H1 (cell line): ENCODE results near the gene CEP170. TPM values are rescaled to one million over a fixed set of nuclear protein-coding genes. Genes with fewer than 3 reads are reported as not detected.
"Not testable (repeated sequence)": the region's sequence is repeated elsewhere in the genome, so short reads cannot be mapped to it uniquely, and the experiment has no call there.

Source experiments
- CTCF ChIA-PET: fragments of 300-600 bp; sonication (Branson Sonifier 250); formaldehyde crosslinking; loops from one replicate; lab custom pipeline; 2021; ENCODE audit not compliant: partially characterized antibody; lab: Charles Lee
- POLR2A ChIA-PET: fragments of 300-600 bp; sonication (Branson Sonifier 250); formaldehyde crosslinking; loops from one replicate; lab custom pipeline; 2021; ENCODE audit warnings: inconsistent platforms; ENCODE audit not compliant: partially characterized antibody; lab: Charles Lee
- DNase-seq, 2 experiments: peaks; one replicate each; pipeline versions ENCODE4 v3.0.0 to v3.0.0-alpha.2; 2010 to 2022; ENCODE audit warnings: low spot score in 2 of 2, low read depth in 1 of 2, mixed read lengths in 1 of 2
- FAIRE-seq: peaks from 2 replicates; lab custom pipeline; 2011; peaks lifted over from hg19 to GRCh38; lab: Jason Lieb, UNC
- H2AFZ ChIP-seq: 2 replicates; pipeline ENCODE4 v1.8.1; 2012; ENCODE audit warnings: low read length, inconsistent platforms
- H2AK5ac ChIP-seq: 2 replicates; pipeline ENCODE4 v1.6.1; 2013; ENCODE audit warnings: low read depth, low read length
- H2BK120ac ChIP-seq: replicated peaks from 2 replicates; pipeline ENCODE3; 2013; ENCODE audit warnings: low read depth, low read length, inconsistent platforms
- H2BK12ac ChIP-seq: 2 replicates; pipeline ENCODE4 v1.6.1; 2013; ENCODE audit warnings: low read depth, low read length
- H2BK15ac ChIP-seq: 2 replicates; pipeline ENCODE4 v1.6.1; 2013; ENCODE audit warnings: low read length
- H2BK20ac ChIP-seq: 2 replicates; pipeline ENCODE4 v1.6.1; 2013; ENCODE audit warnings: low read length
- H2BK5ac ChIP-seq: 2 replicates; pipeline ENCODE4 v1.6.1; 2013; ENCODE audit warnings: low read depth, low read length
- H3K14ac ChIP-seq: 2 replicates; pipeline ENCODE4 v1.6.1; 2013; ENCODE audit warnings: inconsistent platforms; ENCODE audit not compliant: insufficient read length
- H3K18ac ChIP-seq: 2 replicates; pipeline ENCODE4 v1.6.1; 2013; ENCODE audit warnings: low read length; ENCODE audit errors: extremely low read depth
- H3K23ac ChIP-seq: 2 replicates; pipeline ENCODE4 v1.6.1; 2013; ENCODE audit warnings: inconsistent platforms; ENCODE audit not compliant: insufficient read length
- H3K23me2 ChIP-seq: 2 replicates; pipeline ENCODE4 v1.6.1; 2013; ENCODE audit warnings: low read depth, low read length
- H3K27ac ChIP-seq: 2 replicates; pipeline ENCODE4 v1.6.1; 2011; ENCODE audit warnings: low read depth, low read length, inconsistent platforms
- H3K27me3 ChIP-seq, 4 experiments: replicated peaks in 1 of 4; 1 replicate in 1 of 4; 2 replicates in 3 of 4; pipeline versions ENCODE4 v1.6.1 to v1.8.1; 2011 to 2013; ENCODE audit warnings: low read length in 3 of 4, mild to moderate bottlenecking in 3 of 4, inconsistent platforms in 2 of 4, mixed read lengths in 2 of 4, moderate library complexity in 1 of 4; ENCODE audit not compliant: control insufficient read depth in 3 of 4, insufficient read depth in 3 of 4; ENCODE audit errors: extremely low read depth in 1 of 4
- H3K36me3 ChIP-seq, 4 experiments: 2 replicates each; pipeline versions ENCODE4 v1.6.1 to v1.8.1; 2011 to 2013; ENCODE audit warnings: mild to moderate bottlenecking in 4 of 4, low read length in 3 of 4, moderate library complexity in 2 of 4, control low read depth in 1 of 4, inconsistent platforms in 1 of 4; ENCODE audit not compliant: insufficient read depth in 4 of 4, control insufficient read depth in 2 of 4
- H3K4ac ChIP-seq: replicated peaks from 2 replicates; pipeline ENCODE3; 2013; ENCODE audit warnings: low read length, low read depth, mixed read lengths, inconsistent platforms; ENCODE audit not compliant: insufficient read length
- H3K4me1 ChIP-seq, 4 experiments: replicated peaks in 1 of 4; 1 replicate in 1 of 4; 2 replicates in 3 of 4; pipeline versions ENCODE4 v1.6.1 to v1.8.1; 2011 to 2013; ENCODE audit warnings: low read length in 3 of 4, inconsistent platforms in 2 of 4, mixed read lengths in 1 of 4; ENCODE audit not compliant: insufficient read depth in 4 of 4, control insufficient read depth in 3 of 4
- H3K4me2 ChIP-seq, 2 experiments: 2 replicates each; pipeline versions ENCODE4 v1.6.1 to v1.8.1; 2011 to 2013; ENCODE audit warnings: low read depth in 2 of 2, low read length in 2 of 2, control low read depth in 1 of 2, inconsistent platforms in 1 of 2, mild to moderate bottlenecking in 1 of 2; ENCODE audit not compliant: insufficient read depth in 1 of 2
- H3K4me3 ChIP-seq, 4 experiments: fragments of 200-600, 300-600 bp in 1 of 4; sonication (generic), shearing (Covaris generic), sonication (Bioruptor Twin) in 1 of 4; 2 replicates each; pipeline versions ENCODE4 v1.5.1 to v1.8.1; 2011 to 2016; ENCODE audit warnings: low read length in 4 of 4, low read depth in 3 of 4, control low read depth in 2 of 4, inconsistent platforms in 2 of 4, mild to moderate bottlenecking in 2 of 4, mixed read lengths in 1 of 4, moderate library complexity in 1 of 4; ENCODE audit not compliant: insufficient read depth in 2 of 4; ENCODE audit errors: extremely low read depth in 1 of 4
- H3K56ac ChIP-seq: replicated peaks from 2 replicates; pipeline ENCODE3; 2013; ENCODE audit warnings: low read depth, mild to moderate bottlenecking, mixed read lengths, low read length, inconsistent platforms; ENCODE audit not compliant: insufficient read length
- H3K79me1 ChIP-seq: 2 replicates; pipeline ENCODE4 v1.6.1; 2013; ENCODE audit warnings: low read depth, low read length, control low read depth
- H3K79me2 ChIP-seq, 2 experiments: 2 replicates each; pipeline versions ENCODE4 v1.6.1 to v1.8.1; 2012 to 2013; ENCODE audit warnings: low read length in 2 of 2, mild to moderate bottlenecking in 2 of 2, inconsistent platforms in 1 of 2; ENCODE audit not compliant: insufficient read depth in 2 of 2, control insufficient read depth in 1 of 2
- H3K9ac ChIP-seq, 4 experiments: replicated peaks in 1 of 4; 1 replicate in 1 of 4; 2 replicates in 3 of 4; pipeline versions ENCODE4 v1.6.1 to v1.8.1; 2011 to 2013; ENCODE audit warnings: low read depth in 3 of 4, low read length in 3 of 4, control low read depth in 2 of 4, mild to moderate bottlenecking in 2 of 4, moderate library complexity in 2 of 4, inconsistent platforms in 1 of 4; ENCODE audit errors: extremely low read depth in 1 of 4
- H3K9me3 ChIP-seq, 2 experiments: 2 replicates each; pipeline versions ENCODE4 v1.6.1 to v1.8.1; 2012 to 2013; ENCODE audit warnings: mild to moderate bottlenecking in 2 of 2, moderate library complexity in 2 of 2, control low read depth in 1 of 2, inconsistent platforms in 1 of 2, low read depth in 1 of 2, low read length in 1 of 2, mixed read lengths in 1 of 2; ENCODE audit not compliant: insufficient read depth in 2 of 2
- H4K20me1 ChIP-seq, 2 experiments: replicated peaks in 1 of 2; 2 replicates each; pipeline versions ENCODE3 to v1.8.1; 2011 to 2013; ENCODE audit warnings: inconsistent platforms in 2 of 2, low read length in 2 of 2, mild to moderate bottlenecking in 1 of 2; ENCODE audit not compliant: insufficient read depth in 2 of 2, control insufficient read depth in 1 of 2
- H4K5ac ChIP-seq: 2 replicates; pipeline ENCODE4 v1.6.1; 2013; ENCODE audit warnings: low read length, low read depth, mixed read lengths, inconsistent platforms; ENCODE audit not compliant: insufficient read length
- H4K8ac ChIP-seq: 2 replicates; pipeline ENCODE4 v1.8.0; 2013; ENCODE audit warnings: mild to moderate bottlenecking, moderate library complexity, low read length, inconsistent platforms; ENCODE audit not compliant: insufficient read depth; ENCODE audit errors: extremely low read depth
- H4K91ac ChIP-seq: replicated peaks from 2 replicates; pipeline ENCODE3; 2013; ENCODE audit warnings: low read length, mixed read lengths, inconsistent platforms; ENCODE audit not compliant: insufficient read length
- EP300 ChIP-seq, 2 experiments: IDR thresholded peaks; 1 replicate in 1 of 2; 2 replicates in 1 of 2; pipeline ENCODE4 v1.6.1; 2011 to 2012; ENCODE audit warnings: low read depth in 2 of 2, low read length in 2 of 2, mild to moderate bottlenecking in 2 of 2, borderline replicate concordance in 1 of 2, inconsistent platforms in 1 of 2, moderate library complexity in 1 of 2
- WGBS, 2 experiments: shearing (Covaris generic) in 1 of 2; methylation state at CpG; one replicate each; pipeline versions ENCODE4 v1.1.6 to v1.1.7; 2013 to 2015; ENCODE audit warnings: low lambda C conversion rate in 2 of 2, mixed read lengths in 2 of 2, inconsistent platforms in 1 of 2, low coverage in 1 of 2, missing lambda C conversion rate in 1 of 2; ENCODE audit not compliant: insufficient replicate concordance in 2 of 2, insufficient coverage in 1 of 2, insufficient read length in 1 of 2; ENCODE audit errors: extremely low coverage in 1 of 2, missing lambda C conversion rate in 1 of 2; 5-methylcytosine and 5-hydroxymethylcytosine counted together
- polyA plus RNA-seq, 7 experiments: library from polyadenylated mRNA; depleted of rRNA in 3 of 7; stranded (reverse) in 5 of 7; unstranded in 2 of 7; fragments of >200 nt in 5 of 7; fragments of 200-250 nt in 2 of 7; gene quantifications; 1 replicate in 5 of 7; 2 replicates in 1 of 7; 4 replicates in 1 of 7; pipeline versions ENCODE4 v1.2.1 to v1.2.3, GENCODE V29; 2011 to 2013; ENCODE audit warnings: missing spikeins in 2 of 7, mixed read lengths in 2 of 7
- total RNA-seq: library from RNA; stranded (reverse); fragmentation: NEBNext Ultra II Directional; extraction: Animal tissue kit (Norgen Biotek cat#: 25700); gene quantifications from 2 replicates; pipeline ENCODE4 v1.2.1, GENCODE V29; 2021

The CEP170 gene
- total and polyA plus RNA-seq, 2 of the 8 experiments (the other 6 are each of a cell fraction or from before 2014, with no cell fraction given): 33.1 to 97.2 TPM

DNA sequence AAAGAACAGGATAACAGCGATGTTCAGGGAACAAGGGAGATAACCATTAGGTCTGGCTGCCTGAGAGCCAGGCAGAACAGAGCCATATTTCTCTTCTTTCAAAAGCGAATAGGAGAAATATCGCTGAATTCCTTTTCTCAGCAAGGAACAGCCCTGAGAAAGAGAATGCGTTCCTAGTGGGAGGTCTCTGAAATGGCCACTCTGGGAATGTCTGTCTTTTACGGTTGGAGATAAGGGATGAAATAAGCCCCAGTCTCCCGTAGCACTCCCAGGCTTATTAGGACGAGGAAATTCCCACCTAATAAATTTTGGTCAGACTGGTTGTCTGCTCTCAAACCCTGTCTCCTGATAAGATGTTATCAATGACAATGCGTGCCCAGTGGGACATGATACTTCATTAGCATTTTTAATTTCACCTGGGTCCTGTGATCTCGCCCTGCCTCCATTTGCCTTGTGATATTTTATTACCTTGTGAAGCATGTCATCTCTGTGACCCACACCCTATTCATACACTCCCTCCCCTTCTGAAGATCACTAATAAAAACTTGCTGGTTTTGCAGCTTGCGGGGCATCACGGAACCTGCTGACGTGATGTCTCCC is 39.7 kb downstream of the CEP170 start:
- not testable (repeated sequence) for H3K4me1 ChIP-seq
- TF ChIP-seq EP300 (IDR thresholded peaks at IDR 0.05; ENCODE audit: borderline replicate concordance in 1 of 2, low read depth in 2 of 2, low read length in 2 of 2): peak; percentile 40 to 61; a peak in 2 of 3 replicates
- TF ChIP-seq, all 59 proteins: peak for 1; not testable (repeated sequence) for 58
- H2BK5ac ChIP-seq, H3K18ac ChIP-seq, H3K36me3 ChIP-seq, CTCF ChIA-PET, H2BK120ac ChIP-seq, H2AFZ ChIP-seq, H2BK20ac ChIP-seq, FAIRE-seq, H3K23ac ChIP-seq, H2AK5ac ChIP-seq, H4K91ac ChIP-seq, H3K14ac ChIP-seq, H3K56ac ChIP-seq, H4K20me1 ChIP-seq, H3K79me1 ChIP-seq, H2BK15ac ChIP-seq, H4K8ac ChIP-seq, H3K4ac ChIP-seq, H3K9me3 ChIP-seq, DNase-seq, H3K23me2 ChIP-seq, H4K5ac ChIP-seq, H3K27me3 ChIP-seq, H2BK12ac ChIP-seq: not testable (repeated sequence)
- peak overlapping the region; percentile 77; the same call in 1 of the 2 replicates for H3K27ac ChIP-seq
- H3K4me3 ChIP-seq: peak overlapping the region in 2 of 4 experiments; percentile 17 to 36; a peak in 2 of 8 replicates
- H3K79me2 ChIP-seq: peaks cover 0 to 60% of the 10 kb centered on the region in 2 experiments; a peak in 3 of 4 replicates
- H3K4me2 ChIP-seq: peak overlapping the region in 1 of 2 experiments; percentile 49; a peak in 2 of 4 replicates
- H3K9ac ChIP-seq: peak overlapping the region in 1 of 4 experiments; percentile 29; a peak in 1 of 7 replicates
- POLR2A ChIA-PET: interaction anchor here (1.2 kb wide), 1 partner anchor 40 kb away, joined by 3 read pairs; the partner anchor contains the start of gene SDCCAG8
- WGBS, 2 experiments: 39% methylated on average over 12 of the region's 12 CpGs; no CpG with 5 or more reads in 1 of the 2 experiments
